Measurements from ENCODE around the gene C1orf116.
A peak's percentile ranks its signal among the peaks of the same experiment; 100 is the strongest.

GRCh38 chr1:207050480-207051190 lies 18.1 kb upstream of the C1orf116 start:
- TF ChIP-seq EZH2 (IDR thresholded peaks at IDR 0.05; ENCODE audit: borderline replicate concordance, insufficient read depth, low read length, poor library complexity, severe bottlenecking) = no peak
- no peak for TF ChIP-seq CTCF (IDR thresholded peaks at IDR 0.05; ENCODE audit: poor library complexity, severe bottlenecking)
- peak; percentile 81 for TF ChIP-seq POLR2AphosphoS5 (IDR thresholded peaks at IDR 0.05)
- TF ChIP-seq, protein P1, sequence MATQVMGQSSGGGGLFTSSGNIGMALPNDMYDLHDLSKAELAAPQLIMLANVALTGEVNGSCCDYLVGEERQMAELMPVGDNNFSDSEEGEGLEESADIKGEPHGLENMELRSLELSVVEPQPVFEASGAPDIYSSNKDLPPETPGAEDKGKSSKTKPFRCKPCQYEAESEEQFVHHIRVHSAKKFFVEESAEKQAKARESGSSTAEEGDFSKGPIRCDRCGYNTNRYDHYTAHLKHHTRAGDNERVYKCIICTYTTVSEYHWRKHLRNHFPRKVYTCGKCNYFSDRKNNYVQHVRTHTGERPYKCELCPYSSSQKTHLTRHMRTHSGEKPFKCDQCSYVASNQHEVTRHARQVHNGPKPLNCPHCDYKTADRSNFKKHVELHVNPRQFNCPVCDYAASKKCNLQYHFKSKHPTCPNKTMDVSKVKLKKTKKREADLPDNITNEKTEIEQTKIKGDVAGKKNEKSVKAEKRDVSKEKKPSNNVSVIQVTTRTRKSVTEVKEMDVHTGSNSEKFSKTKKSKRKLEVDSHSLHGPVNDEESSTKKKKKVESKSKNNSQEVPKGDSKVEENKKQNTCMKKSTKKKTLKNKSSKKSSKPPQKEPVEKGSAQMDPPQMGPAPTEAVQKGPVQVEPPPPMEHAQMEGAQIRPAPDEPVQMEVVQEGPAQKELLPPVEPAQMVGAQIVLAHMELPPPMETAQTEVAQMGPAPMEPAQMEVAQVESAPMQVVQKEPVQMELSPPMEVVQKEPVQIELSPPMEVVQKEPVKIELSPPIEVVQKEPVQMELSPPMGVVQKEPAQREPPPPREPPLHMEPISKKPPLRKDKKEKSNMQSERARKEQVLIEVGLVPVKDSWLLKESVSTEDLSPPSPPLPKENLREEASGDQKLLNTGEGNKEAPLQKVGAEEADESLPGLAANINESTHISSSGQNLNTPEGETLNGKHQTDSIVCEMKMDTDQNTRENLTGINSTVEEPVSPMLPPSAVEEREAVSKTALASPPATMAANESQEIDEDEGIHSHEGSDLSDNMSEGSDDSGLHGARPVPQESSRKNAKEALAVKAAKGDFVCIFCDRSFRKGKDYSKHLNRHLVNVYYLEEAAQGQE (IDR thresholded peaks at IDR 0.05; ENCODE audit: borderline replicate concordance) = peak; percentile 73
- peak; percentile 82 for TF ChIP-seq MXI1 (conservative IDR thresholded peaks at IDR 0.05; ENCODE audit: poor library complexity, severe bottlenecking)

Data from neural cell (in vitro differentiated cells).